ENCODE results near the gene MCFD2.
"Not testable (repeated sequence)": the region's sequence is repeated elsewhere in the genome, so short reads cannot be mapped to it uniquely, and the experiment has no call there.

The MCFD2 gene

DNA sequence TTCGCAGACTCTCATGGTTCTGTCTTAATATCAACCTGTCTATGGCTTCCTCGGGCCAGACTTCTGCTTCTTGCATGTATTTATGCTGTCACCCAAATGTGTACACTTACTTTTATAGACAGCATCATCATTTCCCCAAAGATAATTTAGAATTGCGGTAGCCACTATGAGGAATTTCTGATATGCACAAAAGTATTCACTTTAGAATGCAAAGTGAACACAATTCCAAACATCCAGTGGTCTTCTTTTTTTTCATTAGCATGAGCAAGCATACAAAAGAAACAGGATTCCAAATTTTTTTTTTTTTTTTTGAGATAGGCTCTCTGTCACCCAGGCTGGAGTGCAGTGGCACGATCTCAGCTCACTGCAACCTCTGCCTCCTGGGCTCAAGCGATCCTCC lies 21.0 kb upstream of the MCFD2 start:
- DNase-seq: no peak

DNA sequence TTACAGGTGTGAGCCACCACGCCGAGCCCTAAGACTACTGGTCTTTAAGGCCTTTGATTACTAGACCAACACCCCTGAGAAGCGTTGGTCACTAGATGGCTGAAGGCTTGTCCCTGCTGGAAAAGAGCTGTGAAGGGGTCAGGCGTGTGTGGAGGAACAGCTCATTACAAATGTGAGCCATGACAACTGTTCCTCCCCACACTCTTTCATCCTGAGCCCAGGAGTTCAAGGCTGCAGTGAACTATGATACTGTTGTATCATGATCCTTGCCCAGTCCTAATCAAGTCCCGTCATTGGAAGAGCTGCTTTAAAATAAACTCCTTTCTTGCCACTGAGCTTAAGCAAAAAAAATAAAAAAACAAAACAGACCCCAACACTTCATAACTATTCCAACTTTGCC lies 19.5 kb upstream of the MCFD2 start:
- no peak for DNase-seq

DNA sequence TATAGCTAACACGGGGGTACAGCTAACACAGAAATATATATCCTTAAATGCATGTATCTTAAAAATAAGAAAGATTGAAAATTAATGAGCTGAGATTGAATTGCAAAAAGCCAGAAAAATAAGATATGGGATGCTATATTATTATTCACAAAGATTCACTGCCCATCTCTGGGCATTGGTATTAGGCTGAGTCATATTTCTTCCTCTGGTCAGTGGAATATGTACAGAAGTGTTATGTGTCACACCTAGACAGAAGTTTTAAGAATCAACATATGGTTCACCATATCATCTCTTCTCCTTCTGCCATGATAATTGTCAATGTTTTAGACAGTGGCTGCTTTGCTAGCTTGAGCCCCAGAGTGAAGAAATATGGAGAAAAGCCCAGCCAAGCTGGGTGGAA lies 14.0 kb upstream of the MCFD2 start:
- no peak for DNase-seq

DNA sequence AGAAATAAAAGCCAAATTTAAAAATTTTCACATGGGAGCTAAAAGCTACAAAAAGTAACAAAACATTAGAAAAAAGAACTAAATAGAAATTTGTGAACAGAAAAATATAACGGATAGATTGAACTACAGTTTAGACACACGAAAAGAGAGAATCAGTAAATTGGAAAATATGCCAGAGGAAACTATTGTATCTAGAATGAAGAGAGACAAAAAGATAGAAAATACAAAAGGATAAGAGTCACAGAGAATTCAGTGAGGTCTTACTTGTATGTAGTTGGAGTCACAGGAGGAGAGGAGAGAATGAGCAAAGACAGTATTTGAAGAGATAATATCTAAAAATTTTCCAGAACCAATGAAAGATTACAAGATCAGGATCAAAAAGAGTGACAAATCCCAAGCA lies 11.3 kb upstream of the MCFD2 start:
- DNase-seq: no peak

DNA sequence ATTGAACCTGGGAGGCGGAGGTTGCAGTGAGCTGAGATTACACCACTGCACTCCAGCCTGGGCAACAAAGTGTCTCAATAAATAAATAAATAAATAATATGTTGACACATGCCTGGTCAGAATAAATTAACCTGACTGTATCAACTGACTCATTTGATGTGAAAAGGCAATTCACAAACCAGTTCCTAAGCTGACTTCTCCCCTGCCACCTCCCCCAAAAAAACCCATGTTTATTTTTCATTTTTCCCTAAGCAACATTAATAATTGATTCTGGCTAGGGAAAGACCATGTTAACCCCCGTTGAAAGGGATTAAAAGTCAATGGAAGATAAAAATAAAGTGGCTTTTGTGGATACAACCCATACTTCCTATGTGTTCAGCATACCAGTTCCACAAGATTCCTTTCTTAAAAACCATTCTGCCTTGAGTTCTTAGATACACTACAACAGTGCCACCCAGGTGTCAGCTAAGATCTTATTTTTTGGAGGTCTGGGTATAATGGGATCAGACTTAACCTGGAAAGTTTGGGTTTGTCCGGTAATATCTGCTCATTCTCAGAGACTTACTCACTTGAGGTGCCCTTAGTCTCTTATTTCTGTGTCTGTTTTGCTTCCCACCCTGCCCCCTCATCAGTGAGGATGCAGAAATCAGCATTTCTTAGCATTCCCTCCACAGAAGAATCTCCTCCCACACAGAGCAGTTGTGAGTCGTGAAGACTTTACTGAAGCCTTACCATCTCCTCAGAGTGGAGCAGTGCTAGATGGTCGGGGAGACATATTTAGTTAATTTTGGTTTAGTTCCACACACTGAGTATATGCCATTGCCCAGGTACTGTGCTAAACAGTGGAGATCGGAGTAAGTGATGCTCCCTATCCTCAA lies 10.1 kb upstream of the MCFD2 start:
- no peak for DNase-seq

DNA sequence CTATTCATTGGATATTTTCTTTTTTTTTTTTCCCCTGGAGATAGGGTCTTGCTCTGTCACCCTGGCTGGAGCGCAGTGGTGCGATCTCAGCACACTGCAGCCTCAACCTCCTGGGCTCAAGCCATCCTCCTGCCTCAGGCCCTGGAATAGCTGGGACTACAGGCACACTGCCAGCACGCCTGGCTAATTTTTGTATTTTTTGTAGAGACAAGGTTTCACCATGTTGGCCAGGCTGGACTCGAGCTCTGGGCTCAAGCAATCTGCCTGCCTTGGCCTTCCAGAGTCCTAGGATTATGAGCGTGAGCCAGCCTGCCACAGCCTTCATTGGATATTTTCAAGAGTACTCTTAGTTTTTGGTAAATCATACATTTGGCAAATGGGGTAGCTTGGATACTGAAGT lies 9.0 kb upstream of the MCFD2 start:
- no peak for DNase-seq

DNA sequence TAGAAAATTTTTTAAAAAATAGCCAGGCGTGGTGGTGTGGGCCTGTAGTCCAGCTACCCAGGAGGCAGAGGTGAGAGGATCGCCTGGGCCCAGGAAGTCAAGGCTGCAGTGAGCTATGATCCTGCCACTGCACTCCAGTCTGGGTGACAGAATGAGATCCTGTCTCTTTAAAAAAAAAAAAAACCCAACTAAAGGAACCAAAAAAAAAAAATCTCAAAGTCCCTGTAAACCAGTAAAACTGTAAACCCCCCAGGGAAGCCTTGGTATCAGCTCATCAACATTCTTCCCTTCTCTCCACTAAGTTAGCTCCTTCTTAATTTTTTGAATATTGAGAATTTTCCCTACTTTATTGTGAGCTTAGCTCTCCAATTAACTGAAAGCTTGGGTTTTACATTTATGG lies 8.4 kb upstream of the MCFD2 start:
- no peak for DNase-seq

DNA sequence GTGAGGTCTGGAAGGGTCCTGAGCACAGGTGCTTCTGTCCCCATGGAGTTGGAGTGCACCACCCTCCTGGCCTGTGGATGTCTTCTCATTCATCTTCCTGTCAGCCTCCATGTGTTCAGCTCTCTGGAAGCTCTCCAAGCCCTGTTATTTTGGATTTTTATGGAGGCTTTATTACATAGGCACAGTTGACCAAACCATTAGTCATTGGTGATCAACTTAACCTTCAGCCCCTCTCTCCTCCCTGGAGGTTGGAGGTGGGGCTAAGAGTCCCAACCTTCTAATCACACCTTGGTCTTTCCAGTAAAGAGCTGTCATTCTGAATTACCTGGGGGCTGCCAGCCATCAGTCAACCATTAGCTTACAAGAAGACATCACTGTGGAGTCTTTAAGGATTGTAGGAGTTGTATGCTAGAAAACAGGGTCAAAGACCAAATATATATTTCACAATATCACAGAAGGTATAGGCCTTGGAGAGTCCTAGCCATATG lies 7.5 kb upstream of the MCFD2 start:
- no peak for DNase-seq

DNA sequence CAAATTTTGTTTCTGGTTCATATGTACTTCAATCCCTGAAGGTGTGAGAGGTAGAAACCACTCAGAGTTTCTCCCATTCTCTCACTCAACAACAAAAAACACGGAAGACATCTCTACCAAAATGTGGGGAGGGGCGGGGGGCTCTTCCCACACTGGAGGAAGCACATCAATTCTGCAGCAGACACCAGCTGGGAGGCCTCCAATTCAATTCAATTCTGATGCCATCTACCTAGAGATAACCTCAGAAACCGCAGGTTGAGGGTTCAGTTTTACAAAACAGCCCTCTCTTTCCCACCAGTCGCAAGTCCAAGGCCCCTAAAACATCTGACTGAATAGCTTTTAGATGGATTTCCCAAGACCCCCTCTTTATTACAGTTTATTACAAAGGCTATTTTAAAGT lies 7.0 kb upstream of the MCFD2 start:
- DNase-seq: no peak

DNA sequence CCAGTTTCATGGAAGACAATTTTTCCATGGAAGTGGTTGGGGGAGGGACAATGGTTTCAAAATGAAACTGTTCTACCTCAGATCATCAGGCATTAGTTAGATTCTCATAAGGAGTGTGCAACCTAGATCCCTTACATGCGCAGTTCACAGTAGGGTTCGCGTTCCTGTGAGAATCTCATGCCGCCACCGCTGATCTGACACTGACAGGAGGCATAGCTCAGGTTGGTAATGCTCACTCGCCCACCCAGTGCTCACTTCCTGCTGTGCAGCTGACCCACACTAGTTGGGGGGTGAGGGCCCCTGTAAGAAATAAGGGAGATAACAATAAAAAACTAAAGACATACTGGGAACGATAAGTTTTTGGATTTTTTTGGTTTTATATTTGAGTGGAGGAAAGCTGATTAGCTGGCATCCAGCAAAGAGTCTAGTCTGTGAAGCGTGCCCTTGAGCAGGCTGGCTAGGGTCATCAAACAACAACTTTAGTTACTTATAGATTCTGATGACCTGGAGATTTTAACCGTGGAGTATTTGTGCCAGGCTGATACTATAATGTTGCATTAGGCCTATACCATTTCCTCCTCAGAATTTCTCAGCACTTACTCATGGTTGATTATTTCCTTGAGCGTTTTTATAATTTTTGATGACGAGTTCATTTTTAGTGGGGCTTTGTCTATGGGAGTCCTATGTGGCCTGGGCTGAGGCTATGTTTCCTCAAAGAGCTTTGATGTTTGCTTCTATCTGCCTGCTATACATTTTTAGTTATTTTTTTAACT lies 6.3 kb upstream of the MCFD2 start:
- no peak for DNase-seq

DNA sequence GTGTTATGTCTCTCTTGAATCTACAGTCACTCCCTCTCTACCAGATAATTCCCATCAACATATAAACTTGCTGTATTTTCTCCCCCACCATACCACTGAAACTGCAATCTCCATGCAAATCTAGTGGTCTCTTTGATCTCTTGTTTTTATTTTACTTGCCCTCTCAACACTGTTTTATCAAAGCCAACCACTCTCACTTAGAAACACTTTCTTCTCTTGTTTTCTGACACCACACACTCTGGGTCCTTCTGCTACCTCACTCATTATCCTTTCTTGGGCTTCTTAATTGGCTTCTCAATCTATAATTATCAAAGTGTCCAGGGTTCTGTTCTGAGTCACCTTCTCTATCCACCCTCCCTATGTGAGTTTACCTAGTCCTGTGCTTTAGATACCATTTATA lies 2.0 kb upstream of the MCFD2 start:
- DNase-seq: no peak

DNA sequence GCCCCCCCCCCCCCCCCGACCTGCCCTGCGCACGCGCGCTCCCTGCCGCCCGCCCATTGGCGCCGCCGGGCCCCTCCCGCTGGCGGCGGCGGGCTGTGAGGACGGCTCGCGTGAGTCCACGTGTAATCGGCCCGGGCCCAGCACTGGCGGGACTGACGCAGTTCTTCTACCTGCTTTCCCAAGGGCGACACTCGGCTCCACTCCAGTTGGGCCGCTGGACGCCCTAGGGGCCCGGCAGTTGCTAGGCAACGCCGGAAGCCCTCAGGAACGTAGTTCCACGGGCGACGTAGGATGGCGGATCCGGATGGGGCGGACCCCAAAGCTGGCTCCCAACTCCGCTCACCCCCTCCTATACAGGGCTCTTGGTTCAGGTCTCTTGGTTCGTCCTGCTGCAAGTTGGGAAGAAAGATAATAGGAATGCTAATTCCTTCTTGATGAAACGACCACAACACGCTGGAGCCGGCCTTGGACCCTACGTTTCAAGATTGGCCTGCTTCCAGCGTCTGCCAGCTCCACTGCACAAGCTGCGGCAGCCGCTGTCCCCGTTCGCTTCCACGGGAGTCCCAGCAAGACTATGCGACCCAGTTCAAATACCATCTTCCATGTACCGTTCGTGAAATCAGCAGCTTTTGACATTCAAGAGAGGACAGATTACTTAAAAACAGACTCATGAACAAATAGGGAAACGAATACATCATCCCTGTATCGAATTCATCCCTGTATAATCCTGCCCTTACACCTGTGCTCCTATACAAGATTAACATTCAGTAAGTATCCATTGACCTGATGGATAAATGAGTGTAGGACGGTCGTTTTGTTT lies 415 bp upstream of the MCFD2 start:
- DNase-seq: peak; percentile 86 to 88

DNA sequence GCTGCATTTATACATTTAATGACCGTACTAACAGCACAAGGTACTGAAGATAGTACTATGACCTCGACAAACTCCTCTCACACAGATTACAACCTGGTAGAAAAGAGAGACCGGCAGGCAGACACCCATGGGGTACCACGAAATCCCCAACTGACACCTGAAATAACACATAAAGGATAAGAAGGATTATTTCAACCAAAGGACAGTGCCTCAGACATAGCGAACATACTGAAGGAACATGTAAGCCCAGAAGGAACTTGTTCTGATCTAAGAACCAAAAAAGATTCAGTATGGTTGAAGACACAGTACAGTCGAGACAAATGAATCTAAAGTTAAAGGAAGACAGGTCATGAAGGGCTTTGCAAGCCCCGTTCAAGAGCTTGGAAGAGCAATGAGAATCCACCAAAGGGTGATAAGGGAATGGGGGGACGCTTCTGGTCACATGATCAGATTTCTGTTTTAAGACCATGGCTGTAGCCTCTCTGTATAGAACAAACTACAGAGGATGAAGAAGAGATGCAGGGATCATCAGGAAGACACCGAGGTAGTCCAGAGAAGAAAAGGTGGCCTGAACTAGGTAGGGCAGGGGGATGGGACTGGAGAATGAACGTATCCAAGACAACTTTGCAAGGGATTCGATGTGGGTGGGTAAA lies 902 bp downstream of the MCFD2 start:
- DNase-seq: no peak

DNA sequence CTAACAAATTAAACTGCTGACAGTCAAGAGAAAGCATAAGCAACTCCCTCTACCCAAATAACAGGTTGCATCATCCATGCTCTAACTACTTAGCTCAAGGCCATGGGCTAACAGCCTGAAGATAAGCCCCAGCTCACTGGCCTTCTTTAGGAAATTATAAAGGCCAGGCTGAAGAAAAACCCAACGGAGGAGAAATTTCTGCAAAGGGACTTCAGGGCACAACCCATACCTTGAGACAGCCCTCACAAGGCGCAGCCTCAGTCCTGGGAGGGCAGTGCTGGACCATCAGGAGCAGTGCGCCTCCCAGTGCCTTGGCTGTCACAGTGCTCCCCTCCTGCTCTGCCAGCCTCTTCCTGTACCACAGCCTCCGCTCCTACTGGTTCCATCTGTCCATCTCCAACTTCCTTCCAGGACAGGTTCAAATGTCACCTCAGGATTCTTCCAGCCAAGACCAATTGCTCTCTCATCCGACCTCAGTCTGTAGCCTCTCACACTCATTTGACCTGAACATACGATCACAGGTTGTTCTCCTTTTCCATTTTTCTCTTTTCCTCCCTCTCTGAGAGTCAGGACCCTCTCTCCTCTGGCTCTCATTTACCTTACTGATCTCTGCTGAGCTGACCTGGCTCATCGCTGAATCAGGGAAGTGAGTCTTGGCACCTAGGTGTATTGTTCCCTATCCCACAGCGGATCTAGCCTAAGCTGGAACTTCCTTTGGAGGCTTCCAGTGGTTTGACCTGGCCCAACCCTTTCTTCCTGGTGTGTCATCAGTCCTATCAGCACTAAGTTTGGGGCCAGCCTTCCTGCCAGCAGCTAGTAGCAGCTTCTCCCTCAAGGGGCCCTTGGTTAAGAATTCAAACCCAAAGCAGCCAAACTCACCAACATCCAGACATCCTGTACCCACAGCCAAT lies 1.9 kb downstream of the MCFD2 start:
- peak in 1 of 2 experiments; percentile 3 for DNase-seq

DNA sequence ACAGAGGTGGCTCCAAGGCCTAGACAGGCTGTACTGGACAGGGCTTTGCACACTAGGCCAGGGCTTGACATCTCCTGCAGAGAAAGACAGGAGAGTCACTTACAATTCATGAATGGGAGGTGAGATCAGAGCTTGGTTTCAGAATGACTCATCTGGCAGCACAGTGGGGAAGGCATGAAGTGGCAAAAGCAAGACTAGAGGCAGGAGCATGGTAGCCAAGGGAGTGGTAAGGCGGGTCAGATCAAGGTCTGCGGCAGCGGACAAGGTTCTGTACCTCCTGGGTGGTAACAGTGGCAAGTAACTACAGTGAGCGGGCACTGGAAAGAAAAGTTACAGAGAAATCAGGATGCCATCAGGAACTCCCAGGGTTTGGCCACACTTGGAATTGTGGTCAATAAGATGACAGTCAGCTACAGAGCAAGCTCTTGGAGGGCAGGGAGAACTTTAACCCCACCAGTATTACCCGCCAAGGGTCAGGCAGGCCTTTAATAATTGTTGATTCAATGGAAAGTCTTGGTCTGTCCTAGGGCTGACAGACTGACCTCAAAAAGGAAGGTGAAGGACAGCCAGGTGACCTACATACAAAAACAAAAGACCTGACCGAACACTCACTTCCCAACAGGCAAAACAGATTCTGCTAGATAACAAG lies 5.7 kb downstream of the MCFD2 start:
- DNase-seq: no peak

DNA sequence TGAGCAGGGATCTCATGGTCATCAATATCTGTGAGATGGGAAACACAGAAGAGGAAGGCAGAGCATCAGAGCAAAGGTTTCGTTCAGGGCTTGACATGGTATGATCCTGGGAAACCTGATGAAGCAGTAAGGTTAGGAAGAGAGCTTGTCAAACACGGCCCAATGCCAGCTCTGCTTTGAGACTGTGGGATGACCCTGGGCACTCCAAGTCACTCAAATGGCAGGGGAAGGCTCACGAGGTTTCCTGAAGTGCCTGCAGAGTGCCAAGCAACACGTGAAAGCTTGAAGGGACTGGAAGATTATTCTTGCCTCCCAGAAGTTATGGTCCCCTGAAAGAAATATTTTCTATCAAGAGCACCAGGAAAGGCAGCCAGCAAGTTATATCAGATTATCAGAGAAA lies 6.5 kb downstream of the MCFD2 start:
- DNase-seq: no peak

DNA sequence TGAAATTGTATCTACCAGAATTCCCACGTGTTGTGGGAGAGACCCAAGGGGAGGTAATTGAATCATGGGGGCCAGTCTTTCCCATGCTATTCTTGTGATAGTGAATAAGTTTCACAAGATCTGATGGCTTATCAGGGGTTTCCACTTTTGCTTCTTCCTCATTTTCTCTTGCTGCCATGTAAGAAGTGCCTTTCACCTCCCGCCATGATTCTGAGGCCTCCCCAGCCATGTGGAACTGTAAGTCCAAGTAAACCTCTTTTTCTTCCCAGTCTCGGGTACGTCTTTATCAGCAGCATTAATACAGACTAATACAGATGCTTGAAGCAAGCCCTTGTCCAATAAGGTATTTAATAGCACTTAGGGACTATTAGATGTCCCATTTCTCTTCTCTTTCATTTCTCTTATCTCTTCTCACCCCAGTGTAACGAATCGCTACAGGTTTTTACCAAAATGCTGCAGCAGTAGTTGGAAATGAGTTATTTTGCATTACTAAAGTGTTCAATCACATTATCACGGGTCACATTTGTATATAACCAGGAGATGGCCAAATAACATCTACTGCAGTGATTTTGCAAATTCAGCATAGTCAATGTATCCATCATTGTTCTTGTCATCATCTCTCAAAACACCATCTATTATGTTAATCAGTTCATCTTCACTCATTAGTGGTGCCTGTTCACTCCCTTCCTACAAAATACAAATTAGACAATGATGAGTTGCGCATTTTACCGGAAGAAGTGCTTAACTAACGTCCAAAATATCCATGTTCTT lies 10.5 kb downstream of the MCFD2 start:
- DNase-seq: not testable (repeated sequence)

DNA sequence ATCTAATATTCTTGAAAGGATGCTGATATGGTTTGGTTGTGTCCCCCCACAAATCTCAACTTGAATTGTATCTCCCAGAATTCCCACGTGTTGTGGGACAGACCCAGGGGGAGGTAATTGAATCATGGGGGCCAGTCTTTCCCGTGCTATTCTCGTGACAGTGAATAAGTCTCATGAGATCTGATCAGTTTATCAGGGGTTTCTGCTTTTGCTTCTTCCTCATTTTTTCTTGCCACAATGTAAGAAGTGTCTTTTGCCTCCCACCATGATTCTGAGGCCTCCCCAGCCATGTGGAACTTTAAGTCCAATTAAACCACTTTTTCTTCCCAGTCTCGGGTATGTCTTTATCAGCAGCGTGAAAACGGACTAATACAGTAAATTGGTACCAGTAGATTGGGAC lies 12.6 kb downstream of the MCFD2 start:
- DNase-seq: not testable (repeated sequence)

DNA sequence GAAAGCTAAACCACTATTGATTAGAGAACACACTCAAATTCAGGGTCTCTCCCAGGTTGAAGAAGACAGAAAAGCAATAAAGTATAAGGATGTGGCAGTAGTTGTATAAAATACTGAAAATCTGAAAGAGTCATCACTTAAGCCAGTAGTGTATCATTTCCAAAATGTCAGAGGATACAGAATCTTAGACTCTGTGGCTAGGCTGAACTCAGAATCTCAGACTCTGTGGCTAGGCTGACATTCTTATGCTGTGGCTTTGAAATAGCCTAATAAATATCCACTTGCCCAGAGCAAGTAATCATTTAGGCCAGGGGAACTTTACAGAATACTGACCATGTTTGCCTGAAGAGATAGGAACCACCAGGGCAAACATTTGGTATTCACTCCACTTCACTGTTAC lies 13.1 kb downstream of the MCFD2 start:
- DNase-seq: no peak

DNA sequence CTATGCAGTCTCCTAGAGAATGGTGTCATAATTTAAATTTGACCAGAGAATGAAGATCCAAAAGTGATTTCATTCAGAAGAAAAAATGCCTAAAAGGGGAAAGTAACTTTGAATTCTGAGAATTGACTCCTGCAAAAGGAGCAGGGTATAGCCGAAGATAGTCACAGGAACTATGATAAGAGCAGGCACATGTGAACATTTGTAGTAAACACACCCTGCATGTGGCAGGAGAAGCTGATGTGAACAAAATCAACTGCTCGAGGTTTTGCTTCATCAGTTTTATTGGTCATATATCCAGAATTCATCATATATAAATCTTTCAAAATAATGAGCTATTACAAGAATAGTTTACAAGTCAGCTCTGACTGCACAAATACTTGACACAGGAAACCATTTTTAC lies 14.0 kb downstream of the MCFD2 start:
- no peak for DNase-seq
